Astrocyte of the spinal cord (primary cell): Measurements from ENCODE around the gene NCKAP1.
"Not testable (repeated sequence)": the region's sequence is repeated elsewhere in the genome, so short reads cannot be mapped to it uniquely, and the experiment has no call there.

Source experiments
- DNase-seq: peaks from one replicate; pipeline ENCODE4 v3.0.0; 2011; ENCODE audit warnings: low read depth, low spot score
- H3K4me3 ChIP-seq: 2 replicates; pipeline ENCODE4 v1.5.1; 2011; ENCODE audit warnings: low read depth, mild to moderate bottlenecking, low read length, moderate library complexity
- in situ Hi-C: cut with HindIII; loops from 2 replicates; pipeline ENCODE4 v1.10.0; 2017; ENCODE audit warnings: low sequenced_read_pairs
- TF ChIP-seq, protein P1 (sequence below): IDR thresholded peaks from 2 replicates; pipeline ENCODE4 v1.5.1; 2012; ENCODE audit warnings: low read depth, mild to moderate bottlenecking, low read length, inconsistent platforms

NCKAP1 gene

DNA sequence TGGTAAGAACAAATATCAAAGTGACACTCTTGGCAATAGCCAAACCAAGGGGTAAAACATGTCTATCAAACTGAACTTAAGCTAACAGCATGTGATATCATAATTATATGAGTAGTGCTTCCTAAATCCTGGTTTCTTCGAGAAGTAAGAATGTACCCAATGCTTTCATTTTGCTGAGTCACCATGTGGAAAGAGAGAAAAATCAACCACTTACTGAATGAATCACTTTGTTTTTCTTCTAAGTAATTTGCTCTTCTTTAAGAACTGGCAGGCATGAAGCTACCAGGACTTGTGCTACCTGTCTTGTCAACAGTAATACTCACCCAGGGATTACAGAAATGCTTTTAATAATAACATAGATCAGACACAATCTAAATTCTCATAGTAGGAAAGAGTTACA lies 21.3 kb upstream of the NCKAP1 start:
- no peak overlapping the region for H3K4me3 ChIP-seq
- in situ Hi-C loops = no loop called here
- peak; percentile 91 for DNase-seq
- TF ChIP-seq, protein P1, sequence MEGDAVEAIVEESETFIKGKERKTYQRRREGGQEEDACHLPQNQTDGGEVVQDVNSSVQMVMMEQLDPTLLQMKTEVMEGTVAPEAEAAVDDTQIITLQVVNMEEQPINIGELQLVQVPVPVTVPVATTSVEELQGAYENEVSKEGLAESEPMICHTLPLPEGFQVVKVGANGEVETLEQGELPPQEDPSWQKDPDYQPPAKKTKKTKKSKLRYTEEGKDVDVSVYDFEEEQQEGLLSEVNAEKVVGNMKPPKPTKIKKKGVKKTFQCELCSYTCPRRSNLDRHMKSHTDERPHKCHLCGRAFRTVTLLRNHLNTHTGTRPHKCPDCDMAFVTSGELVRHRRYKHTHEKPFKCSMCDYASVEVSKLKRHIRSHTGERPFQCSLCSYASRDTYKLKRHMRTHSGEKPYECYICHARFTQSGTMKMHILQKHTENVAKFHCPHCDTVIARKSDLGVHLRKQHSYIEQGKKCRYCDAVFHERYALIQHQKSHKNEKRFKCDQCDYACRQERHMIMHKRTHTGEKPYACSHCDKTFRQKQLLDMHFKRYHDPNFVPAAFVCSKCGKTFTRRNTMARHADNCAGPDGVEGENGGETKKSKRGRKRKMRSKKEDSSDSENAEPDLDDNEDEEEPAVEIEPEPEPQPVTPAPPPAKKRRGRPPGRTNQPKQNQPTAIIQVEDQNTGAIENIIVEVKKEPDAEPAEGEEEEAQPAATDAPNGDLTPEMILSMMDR = no peak

DNA sequence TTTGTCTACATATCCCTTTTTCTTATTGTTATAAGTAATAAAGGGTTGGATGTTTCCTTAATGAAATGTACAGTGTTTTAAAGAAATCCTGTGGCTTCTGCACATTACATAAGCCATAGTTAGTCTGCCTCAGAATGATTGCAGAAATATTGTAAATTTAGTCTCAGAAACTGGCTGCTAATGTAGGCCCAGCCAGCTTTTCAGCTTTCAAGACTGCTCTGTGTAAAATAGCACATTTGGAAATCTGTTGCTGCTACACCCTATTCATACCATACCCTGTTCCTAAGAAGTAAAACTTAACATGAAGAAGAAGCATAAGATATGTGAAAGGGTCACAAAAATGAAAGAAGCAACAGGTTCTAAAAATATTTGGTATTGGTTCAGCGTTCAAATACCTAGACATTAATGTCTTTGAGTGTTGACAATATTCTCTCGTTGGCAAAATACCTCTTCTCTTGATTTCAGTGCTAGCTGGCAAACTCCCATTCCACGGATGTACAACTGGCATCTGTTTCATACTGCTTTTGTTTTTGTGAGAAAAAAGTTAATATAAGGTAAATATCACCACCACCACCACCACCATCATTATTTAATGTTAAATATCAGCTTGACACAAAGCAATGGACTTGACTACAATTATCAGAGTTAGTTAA lies 19.2 kb upstream of the NCKAP1 start:
- in situ Hi-C loops = no loop called here
- no peak for DNase-seq
- TF ChIP-seq, protein P1 = no peak
- no peak overlapping the region for H3K4me3 ChIP-seq

DNA sequence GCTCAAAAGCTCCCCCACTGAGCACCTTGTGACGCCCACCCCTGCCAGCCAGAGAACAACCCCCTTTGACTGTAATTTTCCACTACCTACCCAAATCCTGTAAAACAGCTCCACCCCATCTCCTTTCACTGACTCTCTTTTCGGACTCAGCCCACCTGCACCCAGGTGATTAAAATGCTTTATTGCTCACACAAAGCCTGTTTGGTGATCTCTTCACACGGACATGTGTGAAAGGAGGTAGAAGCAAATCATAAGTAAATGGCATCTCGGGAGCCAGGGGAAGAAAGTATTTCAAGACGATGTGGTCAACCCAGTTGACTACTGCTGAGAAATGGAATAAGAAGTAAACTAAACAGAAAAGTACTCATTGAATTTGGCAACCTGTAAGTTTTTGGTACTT lies 11.2 kb upstream of the NCKAP1 start:
- H3K4me3 ChIP-seq = no peak overlapping the region
- TF ChIP-seq, protein P1 = no peak
- in situ Hi-C loops = no loop called here
- no peak for DNase-seq

DNA sequence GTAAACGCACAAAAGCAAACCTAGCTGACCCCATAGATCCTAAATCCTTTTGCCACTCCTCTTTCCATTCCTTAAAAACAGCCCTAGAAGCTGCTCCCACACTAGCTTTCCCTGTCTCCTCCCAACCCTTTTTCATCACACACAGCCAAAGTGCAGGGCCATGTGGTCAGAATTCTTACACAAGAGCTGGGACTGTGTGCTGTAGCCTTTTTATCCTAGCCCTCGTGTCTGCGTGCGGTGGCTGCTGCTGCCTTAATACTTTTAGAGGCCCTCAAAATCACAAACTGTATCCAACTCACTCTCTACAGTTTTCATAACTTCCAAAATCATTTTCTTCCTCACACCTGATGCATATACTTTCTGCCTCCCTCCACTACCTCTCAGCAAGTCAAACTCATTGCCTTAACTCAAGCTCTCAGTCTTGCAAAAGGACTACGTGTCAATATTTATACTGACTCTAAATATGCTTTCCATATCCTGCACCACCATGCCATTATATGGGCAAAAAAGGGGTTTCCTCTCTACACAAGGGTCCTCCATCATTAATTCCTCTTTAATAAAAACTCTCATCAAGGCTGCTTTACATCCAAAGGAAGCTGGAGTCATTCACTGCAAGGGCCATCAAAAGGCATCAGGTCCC lies 9.3 kb upstream of the NCKAP1 start:
- H3K4me3 ChIP-seq, DNase-seq, in situ Hi-C loops: not testable (repeated sequence)

DNA sequence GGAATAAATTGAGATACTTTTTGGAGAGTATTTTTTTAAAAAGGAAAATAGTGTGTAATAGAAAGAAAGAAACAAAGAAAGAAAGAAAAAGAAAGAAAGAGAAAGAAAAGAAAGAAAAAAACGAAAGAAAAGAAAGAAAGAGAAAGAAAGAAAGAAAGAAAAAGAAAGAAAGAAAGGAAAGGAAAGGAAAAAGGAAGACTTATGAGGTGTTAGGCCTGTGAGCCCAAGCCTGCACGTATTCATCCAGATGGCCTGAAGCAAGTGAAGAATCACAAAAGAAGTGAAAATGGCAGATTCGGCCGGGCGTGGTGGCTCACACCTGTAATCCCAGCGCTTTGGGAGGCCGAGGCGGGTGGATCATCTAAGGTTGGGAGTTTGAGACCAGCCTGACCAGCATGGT lies 5.3 kb upstream of the NCKAP1 start:
- H3K4me3 ChIP-seq, DNase-seq, in situ Hi-C loops: not testable (repeated sequence)

DNA sequence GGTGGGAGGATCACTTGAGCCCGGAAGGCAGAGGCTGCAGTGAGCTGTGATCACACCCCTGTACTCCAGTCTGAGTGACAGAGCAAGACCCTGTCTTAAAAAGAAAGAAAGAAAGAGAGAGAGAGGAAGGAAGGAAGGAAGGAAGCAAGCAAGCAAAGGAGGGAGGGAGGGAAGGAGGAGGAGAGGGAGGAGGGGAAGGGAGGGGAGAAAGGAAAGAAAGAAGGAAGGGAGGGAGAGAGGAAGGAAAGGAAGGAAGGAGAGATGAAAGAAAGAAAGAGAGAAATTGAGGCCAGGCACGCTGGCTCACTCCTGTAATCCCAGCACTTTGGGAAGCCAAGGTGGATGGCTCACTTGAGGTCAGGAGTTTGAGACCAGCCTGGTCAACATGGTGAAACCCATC lies 2.3 kb upstream of the NCKAP1 start:
- in situ Hi-C loops = no loop called here
- TF ChIP-seq, protein P1 = no peak
- no peak for DNase-seq
- H3K4me3 ChIP-seq = no peak overlapping the region

DNA sequence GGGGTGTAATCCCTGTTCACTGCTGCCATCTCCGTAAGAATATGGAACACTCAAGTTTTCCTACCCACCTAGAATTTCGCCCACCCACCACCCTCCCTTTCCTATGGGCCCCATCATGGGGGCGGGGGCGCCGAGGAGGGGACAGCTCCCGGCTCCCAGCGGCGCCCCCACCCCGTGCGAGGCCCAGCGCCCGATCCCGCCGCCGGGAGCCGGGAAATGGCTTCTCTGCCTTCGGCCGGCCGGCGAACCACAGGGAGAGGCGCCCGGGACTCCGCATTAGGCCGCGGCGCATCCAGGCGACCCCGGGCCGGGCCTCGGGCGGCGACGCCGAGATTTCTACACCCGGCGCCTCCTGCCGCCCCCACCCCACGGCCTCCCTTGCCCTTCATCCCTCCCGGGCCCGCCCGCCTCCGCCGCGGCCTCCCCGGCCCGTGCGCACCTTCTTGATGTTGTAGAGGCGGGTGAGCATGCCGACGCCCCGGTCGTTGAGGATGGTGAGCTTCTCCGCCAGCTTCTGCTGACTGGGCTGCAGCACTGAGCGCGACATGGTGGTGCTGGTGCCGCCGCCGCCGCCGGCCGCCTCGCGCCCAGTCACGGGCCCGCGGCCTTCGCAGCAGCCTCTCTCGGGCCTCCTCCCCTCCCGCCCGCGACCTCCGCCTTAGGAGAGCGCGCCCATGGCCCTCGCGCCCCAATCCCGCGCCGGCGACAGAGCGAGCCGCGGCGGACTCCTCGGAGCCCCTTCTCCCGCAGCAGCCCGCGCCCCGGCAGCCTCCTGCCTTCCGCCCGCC lies 510 bp downstream of the NCKAP1 start:
- TF ChIP-seq, protein P1 = no peak
- H3K4me3 ChIP-seq = peak overlapping the region; percentile 82
- in situ Hi-C loops = no loop called here
- DNase-seq = peak; percentile 54
